ENCODE data around the gene SPSB2. TPM values are rescaled to one million over a fixed set of nuclear protein-coding genes. Genes with fewer than 3 reads are reported as not detected.

Gene SPSB2
- polyA plus RNA-seq, 1 donor from 2014 or later = 12.8 TPM

GRCh38 chr12:6899427-6899826 lies 26.3 kb upstream of the SPSB2 start:
- H3F3A ChIP-seq (ENCODE audit: insufficient read depth, low read length, poor library complexity, severe bottlenecking) = peaks cover 4% of the 10 kb centered on the region

GRCh38 chr12:6896846-6897435 lies 23.8 kb upstream of the SPSB2 start:
- Histone ChIP-seq H3K36me3 (ENCODE audit: insufficient read depth, low read length) (no peaks in the 10 kb centered on the region), H3K27ac (ENCODE audit: low read length) (no peak overlapping the region), H4K20me1 (ENCODE audit: insufficient read depth) (no peaks in the 10 kb centered on the region), H3K9ac (ENCODE audit: low read length) (no peak overlapping the region), H3F3A (ENCODE audit: insufficient read depth, low read length, poor library complexity, severe bottlenecking) (no peaks in the 10 kb centered on the region), H2AFZ (ENCODE audit: low read depth, low read length) (no peak overlapping the region), H3K9me3 (ENCODE audit: low read length) (no peaks in the 10 kb centered on the region), H3K79me2 (replicated peaks; ENCODE audit: insufficient read depth, low read length) (no peaks in the 10 kb centered on the region), H3K4me3 (ENCODE audit: low read length) (no peak overlapping the region), H3K27me3 (ENCODE audit: insufficient read depth, low read depth, low read length) (no peaks in the 10 kb centered on the region), H3K4me2 (ENCODE audit: low read length) (no peak overlapping the region), H3K9me2 (ENCODE audit: insufficient read depth, low read length) (no peaks in the 10 kb centered on the region)
- no peak for TF ChIP-seq MXI1 (conservative IDR thresholded peaks at IDR 0.05; ENCODE audit: poor library complexity, severe bottlenecking)
- no peak for TF ChIP-seq SMC3 (conservative IDR thresholded peaks at IDR 0.05; ENCODE audit: poor library complexity)
- TF ChIP-seq TAF1 (IDR thresholded peaks at IDR 0.05; ENCODE audit: low read depth) = no peak
- no peak for TF ChIP-seq REST (IDR thresholded peaks at IDR 0.05; ENCODE audit: borderline replicate concordance)
- TF ChIP-seq EZH2 (IDR thresholded peaks at IDR 0.05; ENCODE audit: borderline replicate concordance, insufficient read depth, low read length, poor library complexity, severe bottlenecking) = no peak
- no peak for TF ChIP-seq POLR2AphosphoS5 (IDR thresholded peaks at IDR 0.05)
- no peak for TF ChIP-seq EP300 (conservative IDR thresholded peaks at IDR 0.05; ENCODE audit: poor library complexity, severe bottlenecking)
- TF ChIP-seq CTCF (IDR thresholded peaks at IDR 0.05; ENCODE audit: poor library complexity, severe bottlenecking) = no peak
- no peak for TF ChIP-seq RAD21 (conservative IDR thresholded peaks at IDR 0.05)

More at GRCh38 chr12:6899427-6899826, 26.3 kb upstream of the SPSB2 start:
- Histone ChIP-seq H4K20me1 (ENCODE audit: insufficient read depth) (no peaks in the 10 kb centered on the region), H2AFZ (ENCODE audit: low read depth, low read length) (no peak overlapping the region), H3K4me3 (ENCODE audit: low read length) (no peak overlapping the region), H3K9me3 (ENCODE audit: low read length) (no peaks in the 10 kb centered on the region), H3K36me3 (ENCODE audit: insufficient read depth, low read length) (no peaks in the 10 kb centered on the region), H3K9me2 (ENCODE audit: insufficient read depth, low read length) (no peaks in the 10 kb centered on the region), H3K4me2 (ENCODE audit: low read length) (no peak overlapping the region), H3K27me3 (ENCODE audit: insufficient read depth, low read depth, low read length) (no peaks in the 10 kb centered on the region), H3K79me2 (replicated peaks; ENCODE audit: insufficient read depth, low read length) (no peaks in the 10 kb centered on the region), H3K27ac (ENCODE audit: low read length) (no peak overlapping the region), H3K9ac (ENCODE audit: low read length) (no peak overlapping the region)
- no peak for TF ChIP-seq CTCF (IDR thresholded peaks at IDR 0.05; ENCODE audit: poor library complexity, severe bottlenecking)
